ENCODE data around the gene SLC38A9. TPM values are rescaled to one million over a fixed set of nuclear protein-coding genes. Genes with fewer than 3 reads are reported as not detected.

Gene SLC38A9
- total and polyA plus RNA-seq, 2 of the 8 experiments (the other 6 are each of a cell fraction or from before 2014, with no cell fraction given), result 29.2 to 43.7 TPM

DNA sequence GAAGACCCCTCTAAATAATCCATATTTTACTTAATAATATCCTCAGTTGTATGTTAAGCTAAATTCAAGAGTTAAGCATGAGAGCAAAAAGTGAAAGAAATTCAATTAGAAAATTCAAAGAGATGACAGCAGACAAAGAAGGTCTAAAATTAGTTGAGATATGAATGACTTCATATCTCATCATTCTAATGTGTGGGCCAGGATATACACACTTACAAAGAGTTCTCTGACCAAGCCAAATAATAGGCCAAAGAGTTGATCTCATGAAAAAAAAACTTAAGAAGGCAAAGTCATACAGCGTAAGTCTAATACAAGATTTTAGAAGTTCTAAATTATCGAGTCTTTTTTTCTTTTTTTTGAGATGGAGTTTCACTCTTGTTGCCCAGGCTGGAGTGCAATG is 89.7 kb downstream of the SLC38A9 start (continued):
- TF ChIP-seq, protein P1, sequence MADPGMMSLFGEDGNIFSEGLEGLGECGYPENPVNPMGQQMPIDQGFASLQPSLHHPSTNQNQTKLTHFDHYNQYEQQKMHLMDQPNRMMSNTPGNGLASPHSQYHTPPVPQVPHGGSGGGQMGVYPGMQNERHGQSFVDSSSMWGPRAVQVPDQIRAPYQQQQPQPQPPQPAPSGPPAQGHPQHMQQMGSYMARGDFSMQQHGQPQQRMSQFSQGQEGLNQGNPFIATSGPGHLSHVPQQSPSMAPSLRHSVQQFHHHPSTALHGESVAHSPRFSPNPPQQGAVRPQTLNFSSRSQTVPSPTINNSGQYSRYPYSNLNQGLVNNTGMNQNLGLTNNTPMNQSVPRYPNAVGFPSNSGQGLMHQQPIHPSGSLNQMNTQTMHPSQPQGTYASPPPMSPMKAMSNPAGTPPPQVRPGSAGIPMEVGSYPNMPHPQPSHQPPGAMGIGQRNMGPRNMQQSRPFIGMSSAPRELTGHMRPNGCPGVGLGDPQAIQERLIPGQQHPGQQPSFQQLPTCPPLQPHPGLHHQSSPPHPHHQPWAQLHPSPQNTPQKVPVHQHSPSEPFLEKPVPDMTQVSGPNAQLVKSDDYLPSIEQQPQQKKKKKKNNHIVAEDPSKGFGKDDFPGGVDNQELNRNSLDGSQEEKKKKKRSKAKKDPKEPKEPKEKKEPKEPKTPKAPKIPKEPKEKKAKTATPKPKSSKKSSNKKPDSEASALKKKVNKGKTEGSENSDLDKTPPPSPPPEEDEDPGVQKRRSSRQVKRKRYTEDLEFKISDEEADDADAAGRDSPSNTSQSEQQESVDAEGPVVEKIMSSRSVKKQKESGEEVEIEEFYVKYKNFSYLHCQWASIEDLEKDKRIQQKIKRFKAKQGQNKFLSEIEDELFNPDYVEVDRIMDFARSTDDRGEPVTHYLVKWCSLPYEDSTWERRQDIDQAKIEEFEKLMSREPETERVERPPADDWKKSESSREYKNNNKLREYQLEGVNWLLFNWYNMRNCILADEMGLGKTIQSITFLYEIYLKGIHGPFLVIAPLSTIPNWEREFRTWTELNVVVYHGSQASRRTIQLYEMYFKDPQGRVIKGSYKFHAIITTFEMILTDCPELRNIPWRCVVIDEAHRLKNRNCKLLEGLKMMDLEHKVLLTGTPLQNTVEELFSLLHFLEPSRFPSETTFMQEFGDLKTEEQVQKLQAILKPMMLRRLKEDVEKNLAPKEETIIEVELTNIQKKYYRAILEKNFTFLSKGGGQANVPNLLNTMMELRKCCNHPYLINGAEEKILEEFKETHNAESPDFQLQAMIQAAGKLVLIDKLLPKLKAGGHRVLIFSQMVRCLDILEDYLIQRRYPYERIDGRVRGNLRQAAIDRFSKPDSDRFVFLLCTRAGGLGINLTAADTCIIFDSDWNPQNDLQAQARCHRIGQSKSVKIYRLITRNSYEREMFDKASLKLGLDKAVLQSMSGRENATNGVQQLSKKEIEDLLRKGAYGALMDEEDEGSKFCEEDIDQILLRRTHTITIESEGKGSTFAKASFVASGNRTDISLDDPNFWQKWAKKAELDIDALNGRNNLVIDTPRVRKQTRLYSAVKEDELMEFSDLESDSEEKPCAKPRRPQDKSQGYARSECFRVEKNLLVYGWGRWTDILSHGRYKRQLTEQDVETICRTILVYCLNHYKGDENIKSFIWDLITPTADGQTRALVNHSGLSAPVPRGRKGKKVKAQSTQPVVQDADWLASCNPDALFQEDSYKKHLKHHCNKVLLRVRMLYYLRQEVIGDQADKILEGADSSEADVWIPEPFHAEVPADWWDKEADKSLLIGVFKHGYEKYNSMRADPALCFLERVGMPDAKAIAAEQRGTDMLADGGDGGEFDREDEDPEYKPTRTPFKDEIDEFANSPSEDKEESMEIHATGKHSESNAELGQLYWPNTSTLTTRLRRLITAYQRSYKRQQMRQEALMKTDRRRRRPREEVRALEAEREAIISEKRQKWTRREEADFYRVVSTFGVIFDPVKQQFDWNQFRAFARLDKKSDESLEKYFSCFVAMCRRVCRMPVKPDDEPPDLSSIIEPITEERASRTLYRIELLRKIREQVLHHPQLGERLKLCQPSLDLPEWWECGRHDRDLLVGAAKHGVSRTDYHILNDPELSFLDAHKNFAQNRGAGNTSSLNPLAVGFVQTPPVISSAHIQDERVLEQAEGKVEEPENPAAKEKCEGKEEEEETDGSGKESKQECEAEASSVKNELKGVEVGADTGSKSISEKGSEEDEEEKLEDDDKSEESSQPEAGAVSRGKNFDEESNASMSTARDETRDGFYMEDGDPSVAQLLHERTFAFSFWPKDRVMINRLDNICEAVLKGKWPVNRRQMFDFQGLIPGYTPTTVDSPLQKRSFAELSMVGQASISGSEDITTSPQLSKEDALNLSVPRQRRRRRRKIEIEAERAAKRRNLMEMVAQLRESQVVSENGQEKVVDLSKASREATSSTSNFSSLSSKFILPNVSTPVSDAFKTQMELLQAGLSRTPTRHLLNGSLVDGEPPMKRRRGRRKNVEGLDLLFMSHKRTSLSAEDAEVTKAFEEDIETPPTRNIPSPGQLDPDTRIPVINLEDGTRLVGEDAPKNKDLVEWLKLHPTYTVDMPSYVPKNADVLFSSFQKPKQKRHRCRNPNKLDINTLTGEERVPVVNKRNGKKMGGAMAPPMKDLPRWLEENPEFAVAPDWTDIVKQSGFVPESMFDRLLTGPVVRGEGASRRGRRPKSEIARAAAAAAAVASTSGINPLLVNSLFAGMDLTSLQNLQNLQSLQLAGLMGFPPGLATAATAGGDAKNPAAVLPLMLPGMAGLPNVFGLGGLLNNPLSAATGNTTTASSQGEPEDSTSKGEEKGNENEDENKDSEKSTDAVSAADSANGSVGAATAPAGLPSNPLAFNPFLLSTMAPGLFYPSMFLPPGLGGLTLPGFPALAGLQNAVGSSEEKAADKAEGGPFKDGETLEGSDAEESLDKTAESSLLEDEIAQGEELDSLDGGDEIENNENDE (IDR thresholded peaks at IDR 0.05; ENCODE audit: insufficient replicate concordance, low read length), result no peak
- TF ChIP-seq POLR2A (IDR thresholded peaks at IDR 0.05; ENCODE audit: control extremely low read depth in 1 of 2, low read depth in 2 of 2, low read length in 2 of 2) (no peak), KDM1A (IDR thresholded peaks at IDR 0.05; ENCODE audit: borderline replicate concordance, low read length) (no peak), SIRT6 (IDR thresholded peaks at IDR 0.05; ENCODE audit: low read length) (no peak), EGR1 (IDR thresholded peaks at IDR 0.05; ENCODE audit: borderline replicate concordance, low read depth, low read length) (no peak), SP4 (IDR thresholded peaks at IDR 0.05; ENCODE audit: low read length) (no peak), MAFK (IDR thresholded peaks at IDR 0.05; ENCODE audit: low read depth, low read length) (no peak), GABPA (IDR thresholded peaks at IDR 0.05; ENCODE audit: borderline replicate concordance, insufficient read depth, low read length) (no peak), YY1 (IDR thresholded peaks at IDR 0.05; ENCODE audit: low read depth, low read length) (no peak), KDM4A (IDR thresholded peaks at IDR 0.05; ENCODE audit: low read depth, low read length, severe bottlenecking) (no peak), EP300 (IDR thresholded peaks at IDR 0.05; ENCODE audit: borderline replicate concordance in 1 of 2, low read depth in 2 of 2, low read length in 2 of 2) (no peak), POLR2AphosphoS5 (IDR thresholded peaks at IDR 0.05; ENCODE audit: low read depth, low read length) (no peak), TAF1 (IDR thresholded peaks at IDR 0.05; ENCODE audit: low read depth, low read length) (no peak)

Data from H1 (cell line).